Natural killer cell (primary cell): ENCODE measurements around the gene UGT1A5. TPM values are rescaled to one million over a fixed set of nuclear protein-coding genes. Genes with fewer than 3 reads are reported as not detected.
A peak's percentile ranks its signal among the peaks of the same experiment; 100 is the strongest.

ENCODE experiments used
- ATAC-seq, 3 donors: fragments of 150-1000 bp in 2 of 3; fragments of 200-7000 bp in 1 of 3; cut with Tn5 transposase; 1 replicate in 1 of 3; 2 replicates in 2 of 3; pipeline ENCODE4 v1.10.0; 2021; ENCODE audit warnings: mild to moderate bottlenecking in 2 of 3, moderate library complexity in 2 of 3
- DNase-seq, 2 donors: peaks; one replicate each; pipeline versions ENCODE4 v3.0.0 to v3.0.0-alpha.2; 2013 to 2021; ENCODE audit warnings: mixed read lengths in 1 of 2
- H3K27ac ChIP-seq: one replicate; pipeline ENCODE4 v1.5.1; 2013; ENCODE audit warnings: mild to moderate bottlenecking, low read length
- H3K27me3 ChIP-seq: one replicate; pipeline ENCODE4 v1.6.1; 2013; ENCODE audit warnings: low read length; ENCODE audit not compliant: control insufficient read depth, insufficient read depth
- H3K36me3 ChIP-seq: one replicate; pipeline ENCODE4 v1.6.1; 2013; ENCODE audit warnings: low read length; ENCODE audit not compliant: control insufficient read depth, insufficient read depth
- H3K4me1 ChIP-seq: one replicate; pipeline ENCODE4 v1.6.1; 2013; ENCODE audit warnings: low read length; ENCODE audit not compliant: control insufficient read depth, insufficient read depth
- H3K4me3 ChIP-seq: one replicate; pipeline ENCODE4 v1.5.1; 2013; ENCODE audit warnings: low read length
- H3K9me3 ChIP-seq: one replicate; pipeline ENCODE4 v1.6.1; 2013; ENCODE audit warnings: low read length; ENCODE audit not compliant: control insufficient read depth, insufficient read depth
- H3K27ac Mint-ChIP-seq, 2 donors: one replicate each; pipeline ENCODE4 v1.8.0; 2022; ENCODE audit warnings: mild to moderate bottlenecking in 2 of 2, mixed read lengths in 2 of 2, moderate library complexity in 1 of 2
- H3K27me3 Mint-ChIP-seq, 2 donors: one replicate each; pipeline ENCODE4 v1.8.0; 2022; ENCODE audit warnings: low read depth in 2 of 2, mixed read lengths in 2 of 2
- H3K36me3 Mint-ChIP-seq: one replicate; pipeline ENCODE4 v1.8.0; 2022; ENCODE audit warnings: mixed read lengths
- H3K4me1 Mint-ChIP-seq, 2 donors: one replicate each; pipeline ENCODE4 v1.8.0; 2022; ENCODE audit warnings: mixed read lengths in 2 of 2
- H3K4me3 Mint-ChIP-seq: one replicate; pipeline ENCODE4 v1.8.0; 2022; ENCODE audit warnings: mild to moderate bottlenecking, moderate library complexity, mixed read lengths
- H3K9me3 Mint-ChIP-seq, 2 donors: one replicate each; pipeline ENCODE4 v1.8.0; 2022; ENCODE audit warnings: mixed read lengths in 2 of 2
- CTCF ChIP-seq: fragments of 200-600 bp; IDR thresholded peaks from one replicate; pipeline ENCODE4 v1.8.0; 2022; ENCODE audit warnings: antibody characterized with exemption
- WGBS: methylation state at CpG from one replicate; pipeline ENCODE4 v1.1.7; 2013; ENCODE audit warnings: missing lambda C conversion rate; ENCODE audit not compliant: insufficient coverage; 5-methylcytosine and 5-hydroxymethylcytosine counted together
- intact Hi-C: fragments of 100-400 bp; cut with micrococcal nuclease; formaldehyde crosslinking; loops from one replicate; pipeline ENCODE4 v1.14.2; 2022
- total RNA-seq, 4 donors: library from RNA; stranded (reverse); fragments of 120-200 nt in 1 of 4; gene quantifications; one replicate each; pipeline versions ENCODE4 v1.2.3 to v1.2.4, GENCODE V29; 2013 to 2022

Gene UGT1A5
- total RNA-seq, 3 donors from 2014 or later (not counting 1 experiment from before 2014, with no cell fraction given), result not detected

GRCh38 chr2:233684640-233685039 is 28.1 kb upstream of the UGT1A5 start:
- H3K27ac Mint-ChIP-seq, result no peak overlapping the region
- H3K36me3 ChIP-seq, result no peaks in the 10 kb centered on the region
- H3K4me3 ChIP-seq, result no peak overlapping the region
- no peaks in the 10 kb centered on the region for H3K9me3 ChIP-seq
- H3K27ac ChIP-seq, result no peak overlapping the region
- 92% methylated on average over 1 of the region's 1 CpG for WGBS
- no peaks in the 10 kb centered on the region for H3K27me3 ChIP-seq
- no peaks in the 10 kb centered on the region for H3K36me3 Mint-ChIP-seq
- H3K4me1 Mint-ChIP-seq, result no peaks in the 10 kb centered on the region
- no peaks in the 10 kb centered on the region for H3K9me3 Mint-ChIP-seq
- no peak for TF ChIP-seq CTCF
- intact Hi-C loops, result no loop called here
- no peaks in the 10 kb centered on the region for H3K4me1 ChIP-seq
- no peak for DNase-seq
- ATAC-seq, result no peak
- peaks cover 11 to 38% of the 10 kb centered on the region in 2 donors for H3K27me3 Mint-ChIP-seq
- no peak overlapping the region for H3K4me3 Mint-ChIP-seq

DNA sequence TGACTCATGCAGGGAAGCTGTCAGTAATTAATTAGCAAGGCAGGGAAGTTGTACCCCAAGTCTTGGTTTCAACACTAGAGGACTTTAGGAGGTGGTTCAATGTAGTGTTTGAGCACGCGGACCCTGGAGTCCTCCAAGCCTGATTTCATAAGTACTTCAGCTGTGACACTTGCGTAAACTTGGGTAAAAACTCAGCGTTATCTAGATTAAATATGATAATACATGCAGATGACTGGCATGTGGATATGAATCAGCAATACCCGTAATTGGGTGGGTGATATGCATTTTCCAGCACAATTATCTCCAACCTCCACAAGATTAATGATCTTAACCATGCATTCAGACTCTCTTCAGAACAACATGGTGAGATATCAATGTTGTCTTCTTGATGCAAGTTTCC is 25.8 kb upstream of the UGT1A5 start:
- Histone ChIP-seq H3K36me3 (no peaks in the 10 kb centered on the region), H3K9me3 (no peaks in the 10 kb centered on the region), H3K4me3 (no peak overlapping the region), H3K27ac (no peak overlapping the region), H3K27me3 (no peaks in the 10 kb centered on the region), H3K4me1 (no peaks in the 10 kb centered on the region)
- Mint-ChIP-seq H3K27me3 (peaks cover 11 to 34% of the 10 kb centered on the region in 2 donors), H3K36me3 (no peaks in the 10 kb centered on the region), H3K4me3 (no peak overlapping the region), H3K27ac (no peak overlapping the region), H3K4me1 (no peaks in the 10 kb centered on the region), H3K9me3 (no peaks in the 10 kb centered on the region)
- no peak for TF ChIP-seq CTCF
- intact Hi-C loops, result no loop called here
- WGBS, result 96% methylated on average over 4 of the region's 5 CpGs
- DNase-seq (no peak), ATAC-seq (peak in 1 of 3 donors; percentile 72)

DNA sequence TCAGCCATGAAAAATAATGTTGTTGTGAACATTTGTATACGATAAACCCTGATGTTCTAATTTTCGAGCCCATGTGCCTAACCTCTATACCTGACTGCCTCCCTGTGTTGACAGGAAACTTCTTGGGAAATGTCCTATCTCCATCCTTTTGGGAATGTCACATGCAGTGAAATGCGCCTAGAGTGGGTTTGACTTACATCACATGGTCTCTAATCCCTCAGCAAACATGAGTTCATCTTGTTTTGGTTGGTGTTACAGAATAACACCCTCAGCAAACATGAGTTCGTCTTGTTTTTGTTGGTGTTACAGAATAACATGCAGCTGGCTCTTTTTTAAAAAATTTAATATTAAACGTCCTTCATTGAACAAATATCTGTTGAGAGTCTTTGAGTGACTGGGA is 24.4 kb upstream of the UGT1A5 start:
- H3K27ac Mint-ChIP-seq, result no peak overlapping the region
- H3K27ac ChIP-seq, result no peak overlapping the region
- intact Hi-C loops, result no loop called here
- no peak overlapping the region for H3K4me3 Mint-ChIP-seq
- no peaks in the 10 kb centered on the region for H3K9me3 Mint-ChIP-seq
- no peaks in the 10 kb centered on the region for H3K9me3 ChIP-seq
- no peak for DNase-seq
- H3K4me3 ChIP-seq, result no peak overlapping the region
- no peaks in the 10 kb centered on the region for H3K4me1 ChIP-seq
- H3K27me3 Mint-ChIP-seq, result peaks cover 11 to 26% of the 10 kb centered on the region in 2 donors
- no peak for ATAC-seq
- no peak for TF ChIP-seq CTCF
- H3K27me3 ChIP-seq, result no peaks in the 10 kb centered on the region
- no peaks in the 10 kb centered on the region for H3K4me1 Mint-ChIP-seq
- 84% methylated on average over 5 of the region's 5 CpGs for WGBS
- H3K36me3 ChIP-seq, result no peaks in the 10 kb centered on the region
- no peaks in the 10 kb centered on the region for H3K36me3 Mint-ChIP-seq

- Mint-ChIP-seq H3K4me3 (no peak overlapping the region), H3K4me1 (no peaks in the 10 kb centered on the region), H3K9me3 (no peaks in the 10 kb centered on the region), H3K27ac (no peak overlapping the region), H3K36me3 (no peaks in the 10 kb centered on the region), H3K27me3 (peaks cover 11 to 26% of the 10 kb centered on the region in 2 donors)
- Histone ChIP-seq H3K9me3 (no peaks in the 10 kb centered on the region), H3K4me1 (no peaks in the 10 kb centered on the region), H3K4me3 (no peak overlapping the region), H3K27ac (no peak overlapping the region), H3K27me3 (no peaks in the 10 kb centered on the region), H3K36me3 (no peaks in the 10 kb centered on the region)
- no peak for ATAC-seq
- DNase-seq, result no peak
- intact Hi-C loops, result no loop called here
- no peak for TF ChIP-seq CTCF
Measured at GRCh38 chr2:233689031-233689430, 23.7 kb upstream of the UGT1A5 start.
